HG02852 (cell line): ENCODE data around the gene BOC.

ENCODE experiments used
- ATAC-seq: cut with Tn5 transposase; IDR thresholded peaks from one replicate; pipeline ENCODE4 v1.9.1; 2021; ENCODE audit warnings: mild to moderate bottlenecking, moderate library complexity; ENCODE audit not compliant: unreplicated experiment

The BOC gene

GRCh38 chr3:113265231-113265630 is 53.9 kb downstream of the BOC start:
- no peak for ATAC-seq

GRCh38 chr3:113266738-113267137 is 55.4 kb downstream of the BOC start:
- no peak for ATAC-seq

GRCh38 chr3:113268311-113268710 is 57.0 kb downstream of the BOC start:
- ATAC-seq = no peak

GRCh38 chr3:113268942-113269341 is 57.6 kb downstream of the BOC start:
- no peak for ATAC-seq

- no peak for ATAC-seq
Measured at GRCh38 chr3:113269661-113270060, 58.3 kb downstream of the BOC start.

GRCh38 chr3:113270068-113270467 is 58.7 kb downstream of the BOC start:
- no peak for ATAC-seq

GRCh38 chr3:113270786-113271185 is 59.4 kb downstream of the BOC start:
- ATAC-seq = no peak

- no peak for ATAC-seq
Measured at GRCh38 chr3:113271189-113271588, 59.8 kb downstream of the BOC start.

GRCh38 chr3:113271594-113272384 is 60.4 kb downstream of the BOC start:
- ATAC-seq = no peak

GRCh38 chr3:113272385-113272779 is 61.0 kb downstream of the BOC start:
- ATAC-seq = no peak

GRCh38 chr3:113273011-113273410 is 61.7 kb downstream of the BOC start:
- no peak for ATAC-seq

- no peak for ATAC-seq
Measured at GRCh38 chr3:113273604-113274378, 62.4 kb downstream of the BOC start.

GRCh38 chr3:113274425-113275257 is 63.3 kb downstream of the BOC start:
- ATAC-seq = no peak

GRCh38 chr3:113275258-113275556 is 63.9 kb downstream of the BOC start:
- no peak for ATAC-seq

GRCh38 chr3:113275583-113275928 is 64.2 kb downstream of the BOC start:
- no peak for ATAC-seq

GRCh38 chr3:113275929-113276750 is 64.8 kb downstream of the BOC start:
- peak; percentile 48 for ATAC-seq

GRCh38 chr3:113276751-113277080 is 65.4 kb downstream of the BOC start:
- no peak for ATAC-seq

- ATAC-seq = peak; percentile 59
Measured at GRCh38 chr3:113277414-113277813, 66.1 kb downstream of the BOC start.

GRCh38 chr3:113277941-113278598 is 66.7 kb downstream of the BOC start:
- ATAC-seq = no peak

GRCh38 chr3:113278599-113278955 is 67.2 kb downstream of the BOC start:
- ATAC-seq = no peak

- no peak for ATAC-seq
Measured at GRCh38 chr3:113279686-113280085, 68.3 kb downstream of the BOC start.
